Measurements from ENCODE around the gene ENTHD1.
"Not testable (repeated sequence)": the region's sequence is repeated elsewhere in the genome, so short reads cannot be mapped to it uniquely, and the experiment has no call there.

Gene ENTHD1

DNA sequence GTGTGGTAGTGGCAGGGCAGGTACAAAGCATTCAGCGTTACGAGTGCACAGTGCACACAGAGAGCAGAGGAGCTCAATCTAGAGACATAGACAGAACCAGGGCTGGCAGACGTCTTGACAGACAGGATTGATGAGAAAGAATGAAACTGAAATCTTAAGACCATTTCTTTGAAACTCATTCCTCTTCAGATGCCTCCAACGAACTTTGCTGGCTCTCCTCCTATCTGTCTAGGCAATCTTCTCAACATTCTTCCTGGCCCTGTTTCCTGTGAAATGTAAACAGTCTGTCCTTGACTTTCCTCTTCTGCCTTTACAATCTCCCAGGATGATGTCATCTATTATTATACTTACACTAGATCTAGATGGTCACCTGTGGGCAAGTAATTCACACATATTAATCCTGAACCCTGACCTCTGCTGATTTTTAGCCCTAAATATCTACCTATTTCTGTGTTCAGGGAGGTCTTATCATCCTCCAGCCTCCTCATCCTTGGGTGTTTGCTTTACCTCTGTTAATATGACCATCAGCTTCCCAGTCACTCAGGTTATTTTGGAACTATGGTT is 119.5 kb downstream of the ENTHD1 start:
- no peak for DNase-seq

GRCh38 chr22:39773503-39773902 is 120.1 kb downstream of the ENTHD1 start:
- DNase-seq = no peak

DNA sequence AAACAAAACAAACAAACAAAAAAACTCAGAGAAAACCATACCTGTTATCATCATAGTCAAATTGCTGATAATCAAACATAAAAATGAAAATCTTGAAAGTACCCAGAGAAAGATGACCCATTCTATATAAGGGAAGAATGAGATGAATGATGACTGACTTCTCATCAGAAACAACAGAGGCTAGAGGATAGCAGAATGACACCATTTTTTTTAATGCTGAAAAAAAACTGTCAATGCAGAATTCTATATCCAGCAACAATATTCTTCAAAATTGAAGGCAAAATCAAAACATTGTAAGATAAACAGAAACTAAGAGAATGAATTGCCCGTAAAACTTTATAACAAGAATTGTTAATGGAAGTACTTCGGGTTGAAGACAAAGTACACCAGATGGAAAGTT is 122.1 kb downstream of the ENTHD1 start:
- DNase-seq = no peak

DNA sequence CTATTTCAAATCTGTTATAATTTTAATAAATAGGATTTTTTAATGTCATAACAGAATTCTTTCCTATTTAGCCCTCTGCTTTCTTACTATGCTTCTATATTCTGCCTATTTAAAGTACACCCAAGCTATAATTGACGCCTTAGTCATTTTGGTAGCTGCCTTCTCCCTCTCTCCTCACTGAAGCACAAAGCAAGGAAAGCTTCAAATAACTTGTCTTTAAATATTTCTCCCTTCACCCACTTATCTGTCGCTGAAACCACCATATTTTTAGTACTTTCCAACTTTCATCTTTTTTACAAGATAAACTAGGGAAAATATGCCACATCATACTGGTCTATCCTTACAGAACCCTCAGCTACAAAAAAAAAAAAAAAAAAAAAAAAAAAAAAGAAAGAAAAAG is 127.9 kb downstream of the ENTHD1 start:
- no peak for DNase-seq

GRCh38 chr22:39765046-39765445 is 128.5 kb downstream of the ENTHD1 start:
- no peak for DNase-seq

- no peak for DNase-seq
These were observed 130.3 kb downstream of the ENTHD1 start for GRCh38 chr22:39763276-39763675.

GRCh38 chr22:39750759-39751158 is 142.8 kb downstream of the ENTHD1 start:
- DNase-seq = no peak

- peak; percentile 91 for DNase-seq
These were observed 144.7 kb downstream of the ENTHD1 start for GRCh38 chr22:39748877-39749276.

DNA sequence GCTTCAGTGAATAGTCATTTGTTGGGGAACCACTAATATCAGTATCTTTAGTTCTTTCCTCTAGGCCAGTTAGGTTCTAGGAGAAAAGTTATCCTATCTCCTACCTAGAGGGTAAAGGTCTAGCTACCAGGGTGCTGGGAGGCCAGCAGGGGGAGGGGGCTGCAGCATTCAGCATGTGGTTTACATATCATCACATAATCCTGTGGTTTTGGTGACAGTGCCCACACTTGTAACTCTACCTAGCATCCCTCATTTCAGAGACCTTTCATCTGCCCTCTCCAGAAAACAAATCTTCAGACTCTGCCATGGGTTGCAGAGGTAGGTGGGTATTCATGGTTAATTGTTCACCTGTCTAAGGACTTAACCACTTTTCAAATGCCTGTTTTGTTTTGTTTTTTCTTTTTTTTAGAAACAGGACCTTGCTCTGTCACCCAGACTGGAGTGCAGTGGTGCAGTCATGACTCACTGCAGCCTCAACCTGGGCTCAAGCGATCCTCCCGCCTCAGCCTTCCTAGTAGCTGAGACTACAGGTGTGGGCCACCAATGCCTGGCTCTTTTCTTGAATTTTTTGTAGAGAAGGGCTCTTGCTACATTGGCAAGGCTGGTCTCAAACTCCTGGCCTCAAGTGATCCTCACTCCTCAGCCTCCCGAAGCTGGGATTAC is 146.8 kb downstream of the ENTHD1 start:
- no peak for DNase-seq

GRCh38 chr22:39745789-39746188 is 147.8 kb downstream of the ENTHD1 start:
- no peak for DNase-seq

- no peak for DNase-seq
These were observed 149.2 kb downstream of the ENTHD1 start for GRCh38 chr22:39744353-39744752.

DNA sequence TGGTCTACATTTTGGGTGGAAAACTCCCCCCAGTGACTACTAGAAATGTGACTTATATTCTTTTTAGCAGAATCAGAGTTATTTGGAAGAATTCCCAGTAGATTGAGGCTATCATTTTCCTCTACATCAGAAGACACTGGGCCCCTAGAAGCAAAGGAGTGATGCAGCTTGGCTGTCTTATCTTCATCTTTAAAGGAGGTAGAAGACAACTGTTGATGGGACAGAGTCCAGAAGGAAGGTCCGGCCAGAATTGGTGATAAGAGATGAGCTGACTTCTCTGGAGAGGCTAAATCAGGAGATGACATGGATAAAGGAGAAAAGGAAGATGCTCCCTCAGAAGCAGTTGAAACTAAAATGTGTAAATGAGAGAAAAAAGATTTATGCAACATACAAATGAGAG is 149.6 kb downstream of the ENTHD1 start:
- no peak for DNase-seq

- peak; percentile 30 for DNase-seq
These were observed 154.1 kb downstream of the ENTHD1 start for GRCh38 chr22:39739338-39740027.

- DNase-seq = no peak
These were observed 154.8 kb downstream of the ENTHD1 start for GRCh38 chr22:39738746-39739145.

DNA sequence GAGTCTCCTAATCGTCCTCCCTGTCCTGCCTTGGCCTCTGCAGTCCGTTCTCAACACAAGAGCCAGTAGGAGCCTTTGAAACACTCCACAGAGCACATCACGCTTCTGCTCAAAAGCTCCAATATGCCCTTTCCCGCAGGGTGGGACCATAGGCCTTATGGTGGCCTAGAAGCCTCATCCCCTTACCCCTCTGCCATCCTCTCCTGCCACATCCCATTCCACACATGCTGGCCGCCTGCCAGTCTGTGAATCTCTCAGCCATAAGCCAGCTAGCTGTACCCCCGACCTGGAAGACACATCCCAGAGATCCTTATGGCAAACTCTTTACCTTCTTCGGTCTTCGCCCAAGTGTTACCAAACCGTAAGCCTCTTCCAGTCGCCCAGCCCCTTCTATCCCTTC is 157.8 kb downstream of the ENTHD1 start:
- DNase-seq = no peak

- no peak for DNase-seq
These were observed 158.7 kb downstream of the ENTHD1 start for GRCh38 chr22:39734866-39735265.

- DNase-seq = not testable (repeated sequence)
These were observed 159.5 kb downstream of the ENTHD1 start for GRCh38 chr22:39734046-39734445.

- no peak for DNase-seq
These were observed 160.4 kb downstream of the ENTHD1 start for GRCh38 chr22:39733191-39733590.

DNA sequence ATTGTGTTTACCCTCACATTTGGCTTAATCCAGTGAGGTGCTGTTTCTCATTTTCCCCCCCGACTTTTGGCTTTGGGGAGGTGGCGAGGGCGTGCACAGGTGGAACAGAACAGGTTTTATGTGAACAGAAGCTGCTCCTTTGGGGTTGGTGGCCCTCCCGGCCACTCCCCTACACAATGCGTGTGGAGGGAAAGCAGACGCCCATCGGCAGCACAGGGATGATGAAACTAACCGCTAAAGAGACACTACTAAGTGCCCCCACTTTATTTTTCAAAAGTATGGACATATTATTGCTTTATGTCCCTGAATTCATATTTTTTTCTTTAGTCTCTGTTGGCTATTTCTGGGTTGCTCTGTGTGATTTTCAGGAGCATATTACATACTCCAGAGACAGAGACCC is 160.9 kb downstream of the ENTHD1 start:
- DNase-seq = no peak

GRCh38 chr22:39731881-39732555 is 161.5 kb downstream of the ENTHD1 start:
- DNase-seq = no peak

- no peak for DNase-seq
These were observed 162.1 kb downstream of the ENTHD1 start for GRCh38 chr22:39731481-39731880.

- DNase-seq = no peak
These were observed 164.2 kb downstream of the ENTHD1 start for GRCh38 chr22:39729141-39729934.

DNA sequence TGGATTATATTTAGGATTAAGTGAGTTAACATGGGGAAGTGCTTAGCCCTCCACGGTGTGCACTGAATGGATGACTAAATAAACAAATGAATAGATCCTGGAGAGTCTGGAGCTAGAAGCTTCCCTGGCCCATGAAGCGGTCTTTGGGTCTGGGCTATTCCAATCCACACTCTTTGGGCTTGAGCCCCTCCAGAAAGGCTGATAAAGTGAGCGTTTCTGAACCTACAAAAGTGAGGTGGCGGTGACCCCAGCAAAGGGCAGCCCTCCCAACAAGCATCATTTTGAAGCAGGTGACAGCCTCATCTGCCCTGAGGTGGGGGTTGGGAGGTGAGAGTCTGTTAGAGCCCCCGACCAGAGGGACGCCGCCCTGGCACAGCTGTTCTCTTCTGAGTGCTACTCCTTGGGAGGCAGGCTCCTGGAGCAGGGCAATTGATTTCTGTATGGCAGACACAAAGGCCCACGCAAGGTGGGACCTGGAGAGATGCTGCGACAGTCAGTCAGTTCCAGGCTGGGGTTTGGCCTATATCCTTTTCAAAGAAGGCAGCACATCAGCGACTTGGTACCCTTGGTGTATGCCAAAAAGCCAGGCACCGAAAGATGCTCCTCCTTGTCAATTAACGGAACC is 165.2 kb downstream of the ENTHD1 start:
- DNase-seq = no peak

All from NCI-H1105 treated with DMSO at 0.1 percent for 48 hours (cell line).